ENCODE measurements around the gene CORO7. TPM values are rescaled to one million over a fixed set of nuclear protein-coding genes. Genes with fewer than 3 reads are reported as not detected.

Gene CORO7
- total RNA-seq, 1 donor, result 17.7 TPM

DNA sequence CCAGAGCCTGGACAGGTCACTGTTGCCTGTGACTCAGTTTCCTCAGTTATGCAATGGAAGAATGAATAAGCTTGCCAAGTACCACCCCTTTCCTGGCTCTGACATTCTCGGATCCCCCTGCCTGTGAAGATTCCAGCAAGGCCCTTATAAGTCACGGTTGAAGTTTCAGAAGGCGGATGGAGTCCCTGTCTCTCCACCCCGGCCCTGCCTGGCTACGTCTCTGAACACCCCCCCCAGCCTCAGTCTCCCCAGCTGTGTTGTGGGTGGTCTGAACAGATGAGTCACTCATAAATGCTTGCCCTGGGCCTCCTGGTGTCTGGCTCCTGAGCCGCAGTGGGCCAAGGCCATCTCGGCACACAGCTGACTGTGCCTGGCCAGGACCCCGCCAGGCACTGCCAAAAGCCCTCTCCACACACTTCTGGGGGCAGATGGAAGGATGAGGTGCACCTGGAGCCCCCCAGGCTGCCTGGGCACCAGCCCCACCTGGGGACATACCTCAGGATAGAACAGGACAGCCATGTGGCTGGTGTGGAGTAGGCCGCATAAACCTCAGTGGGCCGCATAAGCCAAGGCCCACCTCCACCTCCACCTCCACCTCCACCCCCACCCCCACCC is 29.3 kb downstream of the CORO7 start:
- Histone ChIP-seq H2AFZ (ENCODE audit: low read length) (no peak overlapping the region), H3K27me3 (ENCODE audit: insufficient read depth, low read length) (no peaks in the 10 kb centered on the region), H3K36me3 (ENCODE audit: insufficient read depth, low read length) (peaks cover 20% of the 10 kb centered on the region), H3K27ac (ENCODE audit: low read depth, low read length) (peak overlapping the region; percentile 71), H3K4me1 (ENCODE audit: insufficient read depth, low read length) (peaks cover 51% of the 10 kb centered on the region), H3K79me2 (ENCODE audit: insufficient read depth, low read length) (peaks cover 16% of the 10 kb centered on the region), H3K4me2 (ENCODE audit: insufficient read depth, low read length) (no peak overlapping the region), H3K4me3 (ENCODE audit: insufficient read depth, low read length) (no peak overlapping the region), H3K9me3 (ENCODE audit: low read depth, low read length) (no peaks in the 10 kb centered on the region), H4K20me1 (ENCODE audit: insufficient read depth, low read length) (peaks cover 41% of the 10 kb centered on the region)
- TF ChIP-seq, protein P1, sequence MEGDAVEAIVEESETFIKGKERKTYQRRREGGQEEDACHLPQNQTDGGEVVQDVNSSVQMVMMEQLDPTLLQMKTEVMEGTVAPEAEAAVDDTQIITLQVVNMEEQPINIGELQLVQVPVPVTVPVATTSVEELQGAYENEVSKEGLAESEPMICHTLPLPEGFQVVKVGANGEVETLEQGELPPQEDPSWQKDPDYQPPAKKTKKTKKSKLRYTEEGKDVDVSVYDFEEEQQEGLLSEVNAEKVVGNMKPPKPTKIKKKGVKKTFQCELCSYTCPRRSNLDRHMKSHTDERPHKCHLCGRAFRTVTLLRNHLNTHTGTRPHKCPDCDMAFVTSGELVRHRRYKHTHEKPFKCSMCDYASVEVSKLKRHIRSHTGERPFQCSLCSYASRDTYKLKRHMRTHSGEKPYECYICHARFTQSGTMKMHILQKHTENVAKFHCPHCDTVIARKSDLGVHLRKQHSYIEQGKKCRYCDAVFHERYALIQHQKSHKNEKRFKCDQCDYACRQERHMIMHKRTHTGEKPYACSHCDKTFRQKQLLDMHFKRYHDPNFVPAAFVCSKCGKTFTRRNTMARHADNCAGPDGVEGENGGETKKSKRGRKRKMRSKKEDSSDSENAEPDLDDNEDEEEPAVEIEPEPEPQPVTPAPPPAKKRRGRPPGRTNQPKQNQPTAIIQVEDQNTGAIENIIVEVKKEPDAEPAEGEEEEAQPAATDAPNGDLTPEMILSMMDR (IDR thresholded peaks at IDR 0.05; ENCODE audit: extremely low read depth, low read depth, low read length), result no peak
- peak; percentile 94 for DNase-seq (ENCODE audit: insufficient read length, low spot score, missing footprints)

GRCh38 chr16:4386451-4386805 is 30.0 kb downstream of the CORO7 start:
- Histone ChIP-seq H3K36me3 (ENCODE audit: insufficient read depth, low read length) (peaks cover 26% of the 10 kb centered on the region), H3K9me3 (ENCODE audit: low read depth, low read length) (no peaks in the 10 kb centered on the region), H3K27ac (ENCODE audit: low read depth, low read length) (peak overlapping the region; percentile 71), H3K27me3 (ENCODE audit: insufficient read depth, low read length) (no peaks in the 10 kb centered on the region), H3K4me1 (ENCODE audit: insufficient read depth, low read length) (peaks cover 50% of the 10 kb centered on the region), H2AFZ (ENCODE audit: low read length) (no peak overlapping the region), H4K20me1 (ENCODE audit: insufficient read depth, low read length) (peaks cover 47% of the 10 kb centered on the region), H3K4me3 (ENCODE audit: insufficient read depth, low read length) (no peak overlapping the region), H3K79me2 (ENCODE audit: insufficient read depth, low read length) (peaks cover 23% of the 10 kb centered on the region), H3K4me2 (ENCODE audit: insufficient read depth, low read length) (no peak overlapping the region)
- TF ChIP-seq, protein P1 (IDR thresholded peaks at IDR 0.05; ENCODE audit: extremely low read depth, low read depth, low read length), result no peak
- peak; percentile 97 for DNase-seq (ENCODE audit: insufficient read length, low spot score, missing footprints)

DNA sequence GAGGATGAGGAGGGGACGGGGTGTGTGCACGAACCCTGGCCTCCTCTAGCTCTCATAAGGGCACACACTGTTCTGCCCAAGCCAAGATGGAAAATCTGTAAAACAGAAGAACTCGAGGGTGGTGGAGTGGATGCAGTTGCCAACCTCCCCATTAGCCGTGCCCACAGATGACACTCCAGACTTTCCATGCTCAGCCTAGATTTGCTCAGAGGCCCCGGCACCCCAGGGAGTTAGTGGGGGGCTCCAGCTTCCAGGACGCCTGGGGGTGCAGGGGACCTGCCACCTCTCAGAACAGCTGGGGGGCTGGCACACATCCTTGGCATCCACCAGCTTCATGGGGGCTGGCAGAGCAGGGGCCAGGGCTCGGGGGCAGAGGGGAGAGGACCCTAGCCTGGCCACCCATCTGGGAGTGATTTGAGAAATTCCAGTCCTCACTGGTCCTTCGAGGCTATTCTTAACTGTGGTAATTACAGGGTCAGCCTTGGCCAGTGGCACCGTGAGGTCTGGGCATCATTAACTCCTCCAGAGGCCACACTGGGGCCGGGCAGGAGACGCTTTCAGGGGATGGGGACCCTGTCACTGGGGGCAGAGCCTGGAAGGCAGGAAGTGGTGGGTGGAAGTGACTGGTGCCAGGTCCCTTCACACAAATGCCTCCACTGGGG is 30.5 kb downstream of the CORO7 start:
- no peak overlapping the region for H3K4me2 ChIP-seq (ENCODE audit: insufficient read depth, low read length)
- peaks cover 50% of the 10 kb centered on the region for H3K4me1 ChIP-seq (ENCODE audit: insufficient read depth, low read length)
- H3K36me3 ChIP-seq (ENCODE audit: insufficient read depth, low read length), result peaks cover 31% of the 10 kb centered on the region
- H4K20me1 ChIP-seq (ENCODE audit: insufficient read depth, low read length), result peaks cover 53% of the 10 kb centered on the region
- no peak overlapping the region for H3K4me3 ChIP-seq (ENCODE audit: insufficient read depth, low read length)
- TF ChIP-seq, protein P1 (IDR thresholded peaks at IDR 0.05; ENCODE audit: extremely low read depth, low read depth, low read length), result no peak
- H3K9me3 ChIP-seq (ENCODE audit: low read depth, low read length), result no peaks in the 10 kb centered on the region
- H2AFZ ChIP-seq (ENCODE audit: low read length), result no peak overlapping the region
- no peaks in the 10 kb centered on the region for H3K27me3 ChIP-seq (ENCODE audit: insufficient read depth, low read length)
- peaks cover 28% of the 10 kb centered on the region for H3K79me2 ChIP-seq (ENCODE audit: insufficient read depth, low read length)
- DNase-seq (ENCODE audit: insufficient read length, low spot score, missing footprints), result peak; percentile 95
- peak overlapping the region; percentile 71 for H3K27ac ChIP-seq (ENCODE audit: low read depth, low read length)

- Histone ChIP-seq H3K9me3 (ENCODE audit: low read depth, low read length) (no peaks in the 10 kb centered on the region), H3K4me3 (ENCODE audit: insufficient read depth, low read length) (no peak overlapping the region), H3K79me2 (ENCODE audit: insufficient read depth, low read length) (peaks cover 35% of the 10 kb centered on the region), H3K4me1 (ENCODE audit: insufficient read depth, low read length) (peaks cover 50% of the 10 kb centered on the region), H3K36me3 (ENCODE audit: insufficient read depth, low read length) (peaks cover 37% of the 10 kb centered on the region), H3K27ac (ENCODE audit: low read depth, low read length) (peak overlapping the region; percentile 71), H2AFZ (ENCODE audit: low read length) (no peak overlapping the region), H4K20me1 (ENCODE audit: insufficient read depth, low read length) (peaks cover 59% of the 10 kb centered on the region), H3K4me2 (ENCODE audit: insufficient read depth, low read length) (no peak overlapping the region), H3K27me3 (ENCODE audit: insufficient read depth, low read length) (no peaks in the 10 kb centered on the region)
- TF ChIP-seq, protein P1 (IDR thresholded peaks at IDR 0.05; ENCODE audit: extremely low read depth, low read depth, low read length), result no peak
- no peak for DNase-seq (ENCODE audit: insufficient read length, low spot score, missing footprints)
Observed at GRCh38 chr16:4385066-4385788, 31.2 kb downstream of the CORO7 start.
